ENCODE measurements around the gene PPP1R3F.

- TF ChIP-seq RAD21 (conservative IDR thresholded peaks at IDR 0.05 in 1 of 2, IDR thresholded peaks at IDR 0.05 in 1 of 2), result no peak
- no peak for TF ChIP-seq POLR2A (IDR thresholded peaks at IDR 0.05; ENCODE audit: low read length)
- no peak for TF ChIP-seq CBX8 (IDR thresholded peaks at IDR 0.05)
- TF ChIP-seq MYC (IDR thresholded peaks at IDR 0.05; ENCODE audit: borderline replicate concordance, low read length), result no peak
- TF ChIP-seq CTCF (IDR thresholded peaks at IDR 0.05), result no peak
- TF ChIP-seq EP300 (IDR thresholded peaks at IDR 0.05), result no peak
- no peak for TF ChIP-seq BHLHE40 (IDR thresholded peaks at IDR 0.05; ENCODE audit: low read depth, low read length)
- no peak for TF ChIP-seq NR3C1 (IDR thresholded peaks at IDR 0.05)
- TF ChIP-seq SMC3 (IDR thresholded peaks at IDR 0.05), result no peak
- no peak for TF ChIP-seq FOXS1 (CRISPR knock-in tag; IDR thresholded peaks at IDR 0.05)
- TF ChIP-seq CEBPB (IDR thresholded peaks at IDR 0.05), result no peak
- no peak for TF ChIP-seq EHMT2 (IDR thresholded peaks at IDR 0.05; ENCODE audit: low read depth)
- TF ChIP-seq FOSL2 (IDR thresholded peaks at IDR 0.05), result no peak
- TF ChIP-seq FOSL2 (CRISPR knock-in tag; IDR thresholded peaks at IDR 0.05), result no peak
Measured at GRCh38 chrX:49226946-49227345, 42.6 kb upstream of the PPP1R3F start.
